HG03378 (cell line): ENCODE results near the gene C10orf95.
"Not testable (repeated sequence)": the region's sequence is repeated elsewhere in the genome, so short reads cannot be mapped to it uniquely, and the experiment has no call there.

ENCODE experiments used
- ATAC-seq: cut with Tn5 transposase; IDR thresholded peaks from one replicate; pipeline ENCODE4 v1.9.1; 2021; ENCODE audit warnings: mild to moderate bottlenecking, moderate library complexity; ENCODE audit not compliant: unreplicated experiment

Gene C10orf95, protein sequence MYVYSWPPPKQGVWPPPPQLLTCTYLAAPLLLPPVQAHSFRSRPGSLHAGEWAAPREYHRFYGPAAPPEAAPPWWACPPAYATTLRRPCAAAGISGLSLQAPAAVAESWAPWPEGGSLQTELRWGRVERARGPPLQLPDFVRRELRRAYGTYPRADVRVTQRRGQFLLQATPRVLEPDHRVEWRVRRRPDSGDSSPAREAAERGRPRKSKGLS

DNA sequence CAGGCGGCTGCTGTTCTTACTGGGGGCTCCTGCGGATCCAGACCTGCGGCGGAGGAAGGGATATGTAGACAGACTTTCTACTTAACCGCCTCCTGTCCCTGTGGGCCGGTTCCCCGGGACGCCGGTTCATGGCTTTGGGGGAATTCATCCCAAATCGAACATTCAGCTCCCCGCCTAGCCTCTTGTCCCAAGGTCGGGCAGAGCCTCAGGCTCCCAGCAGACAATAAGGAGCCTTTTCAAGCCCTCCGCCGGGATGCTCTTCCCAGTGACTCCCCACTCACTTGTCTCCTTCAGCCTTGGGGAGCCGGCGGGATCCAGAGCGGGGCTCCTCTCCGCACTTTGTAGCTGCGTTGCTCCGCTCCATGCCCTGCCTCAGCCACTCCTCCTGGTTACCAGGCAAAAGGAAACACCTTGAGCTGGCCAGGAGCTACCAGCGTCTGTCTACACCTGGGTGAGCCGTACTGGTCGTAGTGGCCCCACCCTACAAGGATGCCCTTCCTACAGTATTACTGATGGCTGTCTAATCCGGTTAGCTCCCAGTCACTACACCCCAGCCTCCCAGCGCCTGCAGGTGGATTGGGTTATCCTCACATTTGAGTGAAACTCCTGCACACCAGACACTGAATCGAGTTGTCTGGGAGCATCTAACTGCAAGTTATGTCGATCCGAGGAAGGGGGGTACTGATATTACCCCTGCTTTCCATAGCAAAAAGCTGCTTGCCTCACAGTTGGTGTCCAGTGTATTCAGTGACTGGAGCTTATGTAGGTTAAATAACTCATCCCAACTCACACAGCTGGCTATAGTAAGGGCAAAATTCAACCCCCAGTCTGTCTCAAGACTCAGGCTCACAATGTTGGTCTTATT is at the start of gene C10orf95:
TSS of gene C10orf95 (minus strand) at position 439 of the 865 bp plus-strand sequence. CDS start 450 bp downstream, outside the sequence.
- peak; percentile 6 for ATAC-seq

DNA sequence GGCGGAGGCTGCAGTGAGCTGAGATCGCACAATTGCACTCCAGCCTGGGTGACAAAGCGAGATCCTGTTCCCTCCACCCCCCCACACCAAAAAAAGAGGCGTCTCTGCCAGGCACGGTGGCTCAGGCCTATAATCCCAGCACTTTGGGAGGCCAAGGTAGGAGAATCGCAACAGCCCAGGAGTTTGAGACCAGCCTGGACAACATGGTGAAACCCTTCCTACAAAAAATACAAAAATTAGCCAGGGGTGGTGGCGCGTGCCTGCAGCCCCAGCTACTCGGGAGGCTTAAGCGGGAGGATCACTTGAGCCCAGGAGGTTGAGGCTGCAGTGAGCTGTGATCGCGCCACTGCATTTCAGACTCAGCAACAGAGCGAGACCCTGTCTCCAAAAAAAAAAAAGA is 49.3 kb upstream of the C10orf95 start:
- not testable (repeated sequence) for ATAC-seq

DNA sequence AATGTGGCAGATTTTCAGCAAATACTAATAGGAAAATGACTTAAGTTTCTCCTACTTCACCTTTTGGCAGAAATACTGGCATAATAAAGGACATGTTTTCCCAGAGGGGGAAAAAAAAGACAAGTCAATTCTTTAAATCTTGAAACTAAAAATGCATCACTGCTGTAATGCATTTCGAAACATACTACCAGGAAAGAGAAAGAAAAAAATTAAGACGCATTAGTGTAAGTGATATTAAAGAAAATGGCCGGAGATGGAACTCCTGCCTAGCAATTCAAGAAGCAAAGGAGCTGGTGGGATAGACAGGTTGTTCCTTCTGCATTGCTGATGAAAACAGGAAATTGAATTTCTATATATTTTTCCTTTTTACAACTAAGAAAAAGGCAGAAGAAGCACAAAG is 48.0 kb upstream of the C10orf95 start:
- no peak for ATAC-seq

DNA sequence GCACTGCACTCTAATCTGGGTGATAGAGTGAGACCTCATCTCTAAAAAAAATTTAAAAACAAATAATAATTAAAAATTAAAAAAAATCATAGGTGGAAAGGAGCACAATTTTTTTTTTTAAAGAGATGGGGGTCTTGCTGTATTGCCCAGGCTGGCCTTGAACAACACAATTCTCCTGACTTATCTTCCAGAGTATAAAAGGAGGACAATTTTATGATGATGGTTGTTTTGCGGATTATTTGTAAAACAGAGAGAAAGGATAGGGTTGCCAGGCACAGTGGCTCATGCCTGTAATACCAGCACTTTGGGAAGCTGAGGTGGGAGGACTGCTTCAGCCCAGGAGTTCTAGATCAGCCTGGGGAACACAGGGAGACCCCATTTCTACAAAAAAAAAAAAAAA is 46.2 kb upstream of the C10orf95 start:
- no peak for ATAC-seq

DNA sequence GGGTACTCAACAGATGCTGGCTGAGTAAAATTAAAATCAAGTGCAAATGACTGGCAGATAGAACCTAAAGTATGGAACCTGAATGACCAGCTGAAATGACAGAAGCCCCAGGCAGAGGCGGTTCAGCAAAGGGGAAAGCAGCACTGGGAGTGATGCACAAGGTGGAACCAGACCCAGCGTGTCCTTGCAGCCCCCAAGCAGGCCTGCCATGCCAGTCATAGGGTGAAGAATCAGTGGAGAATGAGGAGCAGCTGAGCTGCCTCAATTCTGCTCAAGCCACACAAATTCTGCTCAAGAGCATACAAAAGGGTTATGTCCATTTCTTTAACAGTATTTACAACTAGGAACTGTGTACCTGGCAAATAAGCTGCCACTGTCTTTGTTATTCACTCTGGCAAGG is 42.4 kb upstream of the C10orf95 start:
- no peak for ATAC-seq

DNA sequence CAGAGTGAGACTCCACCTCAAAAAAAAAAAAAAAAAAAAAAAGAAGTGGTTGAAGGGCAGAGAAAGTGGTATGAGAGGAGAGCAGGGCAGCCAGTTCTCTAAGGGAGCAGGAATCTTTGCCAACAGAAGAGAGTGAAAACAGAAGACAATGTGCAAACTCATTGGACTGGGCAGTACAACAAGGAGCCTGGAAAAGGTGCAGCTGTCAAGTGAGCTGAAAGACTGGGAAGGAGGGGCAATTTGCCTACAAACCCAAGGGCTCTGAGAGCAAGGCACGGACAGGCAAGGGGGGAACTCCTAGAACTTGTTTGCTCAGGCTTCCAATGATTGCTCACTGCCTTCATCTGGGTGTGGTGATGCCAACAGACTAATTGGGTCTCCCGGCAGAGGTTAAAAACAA is 41.6 kb upstream of the C10orf95 start:
- ATAC-seq = no peak

DNA sequence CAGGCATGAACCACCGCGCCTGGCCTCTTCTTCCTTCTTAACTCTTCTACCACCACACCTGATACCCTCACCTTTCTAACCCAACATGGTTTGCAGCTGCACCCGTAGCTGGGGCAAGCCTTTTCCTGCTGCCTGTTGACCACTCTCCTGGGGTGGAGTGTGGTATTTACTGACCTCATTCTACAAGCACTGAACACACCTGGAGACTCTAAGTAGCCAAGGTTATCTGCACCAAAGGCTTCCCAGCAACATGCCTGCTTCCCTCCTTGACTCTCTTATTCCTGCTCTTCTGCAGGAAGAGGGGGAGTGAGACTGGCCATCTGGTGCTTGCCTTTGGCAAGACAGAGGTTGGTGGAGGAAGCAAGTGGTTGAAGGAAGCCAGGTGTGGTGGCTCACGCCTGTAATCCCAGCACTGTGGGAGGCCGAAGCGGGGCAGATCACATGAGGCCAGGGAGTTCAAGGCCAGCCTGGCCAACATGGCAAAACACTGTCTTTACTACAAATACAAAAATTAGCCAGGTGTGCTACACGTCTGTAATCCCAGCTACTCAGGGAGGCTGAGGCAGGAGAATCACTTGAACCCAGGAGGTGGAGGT is 41.1 kb upstream of the C10orf95 start:
- ATAC-seq = no peak

DNA sequence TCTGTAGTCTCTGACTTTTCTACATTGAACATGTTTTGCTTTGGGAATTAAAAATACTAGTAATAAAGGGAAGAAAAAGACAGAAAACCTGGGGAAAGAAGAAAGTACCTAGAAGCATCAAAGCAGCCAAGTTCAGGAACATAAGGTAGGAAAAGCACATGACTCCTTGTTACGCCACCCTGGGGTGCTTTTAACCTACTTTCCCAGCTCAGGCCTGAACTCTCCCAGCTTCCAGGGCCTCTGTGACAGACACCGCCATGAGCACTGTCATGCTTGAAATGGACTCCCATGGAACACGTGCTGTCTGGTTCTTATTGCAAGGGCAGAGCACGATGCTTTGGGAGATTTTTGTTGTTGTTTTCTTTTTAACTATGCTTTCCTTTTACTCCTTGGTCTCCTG is 39.8 kb upstream of the C10orf95 start:
- ATAC-seq = no peak

DNA sequence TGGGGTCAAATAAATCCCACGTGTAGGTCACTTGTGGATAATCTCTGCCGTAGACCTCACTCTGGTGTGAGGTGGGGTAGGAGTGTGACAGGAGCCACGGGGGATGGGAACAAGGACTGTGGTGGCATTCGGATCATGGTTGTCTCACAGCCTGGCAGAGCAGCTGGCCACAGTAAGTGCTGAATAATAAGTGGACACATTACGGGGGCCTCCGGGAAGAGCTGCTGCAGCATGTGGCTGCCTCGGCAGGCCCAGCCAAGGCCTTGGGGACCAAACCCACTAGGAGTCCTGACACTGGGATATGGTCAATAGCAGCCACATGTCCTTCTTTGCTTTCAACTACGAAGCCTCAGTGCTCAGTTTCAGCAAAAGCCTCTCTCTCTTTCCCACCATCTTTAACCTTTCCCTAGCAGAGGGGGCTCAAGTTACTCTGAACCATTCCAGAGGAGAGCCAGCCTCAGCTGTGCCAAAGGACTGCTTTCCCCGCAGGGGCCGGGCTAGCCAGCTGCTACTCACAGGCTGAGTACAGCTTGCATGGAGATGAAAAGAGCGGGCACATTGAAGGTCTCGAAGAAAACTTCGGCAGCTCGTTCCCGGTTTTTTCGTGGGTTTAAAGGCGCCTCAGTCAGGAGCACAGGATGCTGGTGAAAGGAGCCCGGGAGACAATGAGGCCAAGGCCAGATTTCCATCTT is 33.9 kb upstream of the C10orf95 start:
- no peak for ATAC-seq

DNA sequence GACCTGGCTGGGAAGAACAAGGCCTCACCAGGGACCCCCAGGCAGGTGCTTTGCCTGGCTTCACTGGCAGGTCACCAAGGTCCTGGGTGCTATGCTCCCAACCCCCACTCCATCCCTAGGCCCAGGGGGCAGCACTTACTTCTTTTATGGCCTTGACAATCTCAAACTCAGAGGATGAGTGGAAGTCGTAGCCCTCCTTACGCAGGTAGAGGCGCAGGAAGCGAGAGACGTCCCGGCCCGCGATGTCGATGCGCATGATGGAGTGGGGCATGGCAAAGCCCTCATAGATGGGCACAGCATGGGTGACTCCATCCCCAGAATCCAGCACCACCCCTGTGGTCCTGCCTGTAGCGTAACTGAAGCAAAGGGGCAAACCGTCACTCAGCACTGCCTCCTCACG is 32.7 kb upstream of the C10orf95 start:
- ATAC-seq = no peak

DNA sequence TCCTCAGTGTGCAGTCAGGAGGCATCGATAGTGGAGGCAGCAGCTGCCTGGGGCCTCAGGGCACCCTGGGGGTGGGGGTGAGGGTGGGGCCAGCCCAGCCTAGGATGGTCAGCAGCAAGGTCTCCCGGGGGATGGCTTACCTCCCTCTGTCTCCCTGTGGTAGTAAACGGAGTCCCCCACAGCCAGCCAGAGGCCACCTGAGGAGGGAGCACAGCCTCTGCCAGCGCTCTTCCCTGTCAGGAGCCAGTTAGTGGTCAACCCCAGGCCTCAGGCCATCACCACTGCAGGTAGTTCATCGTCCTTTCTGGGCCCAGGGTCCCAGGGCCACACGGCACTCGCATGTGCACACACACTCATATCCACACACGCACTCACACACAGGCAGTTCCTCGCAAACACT is 29.1 kb upstream of the C10orf95 start:
- no peak for ATAC-seq

DNA sequence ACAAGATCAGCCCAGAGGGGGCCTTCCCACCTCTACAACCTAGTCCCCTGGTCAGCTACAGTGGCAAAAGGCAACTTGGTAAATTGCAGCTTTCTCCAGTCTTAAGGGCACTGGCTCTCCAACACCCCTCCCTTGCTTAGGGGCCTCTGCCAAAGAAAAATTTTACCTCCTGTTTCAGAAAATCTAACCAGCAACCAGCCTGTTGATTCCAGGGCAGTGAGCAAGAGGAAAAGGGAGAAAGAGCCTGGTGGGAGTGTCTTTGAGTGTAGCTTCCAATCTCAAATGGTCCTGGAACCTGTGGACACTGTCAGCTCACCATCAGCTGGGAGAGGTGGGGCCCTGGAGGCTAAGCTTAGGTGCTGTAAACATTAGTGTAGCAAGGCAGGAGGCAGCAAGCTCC is 28.3 kb upstream of the C10orf95 start:
- ATAC-seq = no peak

DNA sequence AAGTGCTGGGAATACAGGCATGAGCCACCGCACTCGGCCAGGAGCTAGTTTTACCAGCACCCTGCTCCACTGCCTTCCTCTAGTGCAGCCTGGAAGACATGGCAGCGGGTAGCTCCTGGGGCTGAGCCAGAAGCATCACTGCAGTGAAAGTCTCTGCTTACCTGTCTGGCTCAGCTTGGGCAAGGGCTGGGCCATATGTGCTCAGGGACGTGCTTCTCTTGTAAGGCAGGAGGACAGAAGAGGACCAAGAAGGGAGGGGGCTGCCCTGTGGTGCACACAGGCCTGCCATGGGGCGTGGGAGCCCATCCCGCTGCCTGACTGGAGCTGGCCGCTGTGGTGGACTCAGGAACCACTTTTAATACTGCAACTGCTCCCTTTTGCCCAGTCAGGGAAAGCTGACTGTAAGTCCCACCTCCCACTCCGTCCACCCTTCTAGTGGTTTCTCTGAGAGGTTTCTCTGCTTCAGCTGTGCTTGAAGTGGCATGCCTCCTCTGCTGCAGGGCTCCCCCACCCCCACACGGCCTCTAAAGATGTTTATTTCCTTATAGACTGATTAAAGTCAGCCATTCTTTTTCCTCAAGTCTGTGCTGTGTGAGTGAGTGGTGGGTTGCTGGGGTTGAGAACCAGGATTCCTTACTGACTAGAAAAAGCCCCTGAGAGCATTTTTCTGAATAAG is 25.3 kb upstream of the C10orf95 start:
- ATAC-seq = no peak

DNA sequence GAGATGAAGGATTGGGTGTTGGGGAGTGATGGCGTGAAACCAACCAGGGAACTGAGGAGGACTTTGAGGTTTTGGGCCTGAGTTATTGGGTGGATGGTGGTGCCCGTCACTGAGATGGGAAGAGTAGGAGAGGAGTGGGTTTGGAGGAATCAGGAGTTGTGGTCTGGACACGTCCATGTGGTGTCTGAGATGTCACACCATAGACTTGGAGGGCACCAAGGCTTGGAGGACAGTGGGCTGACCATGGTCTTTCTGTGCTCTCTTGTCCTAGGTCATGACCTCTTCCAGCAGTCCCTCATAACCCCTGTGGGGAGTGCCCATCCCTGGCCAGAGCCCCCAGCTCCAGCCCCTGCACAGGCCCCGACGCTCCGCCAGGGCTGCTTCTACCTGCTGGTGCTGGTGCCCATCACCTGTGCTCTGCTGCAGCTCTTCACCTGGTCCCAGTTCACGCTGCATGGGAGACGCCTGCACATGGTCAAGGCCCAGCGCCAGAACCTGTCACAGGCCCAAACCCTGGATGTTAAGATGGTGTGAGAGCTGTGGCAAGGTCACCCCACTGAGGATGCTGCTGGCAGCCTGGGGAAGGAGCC is 24.2 kb upstream of the C10orf95 start:
- ATAC-seq = no peak

DNA sequence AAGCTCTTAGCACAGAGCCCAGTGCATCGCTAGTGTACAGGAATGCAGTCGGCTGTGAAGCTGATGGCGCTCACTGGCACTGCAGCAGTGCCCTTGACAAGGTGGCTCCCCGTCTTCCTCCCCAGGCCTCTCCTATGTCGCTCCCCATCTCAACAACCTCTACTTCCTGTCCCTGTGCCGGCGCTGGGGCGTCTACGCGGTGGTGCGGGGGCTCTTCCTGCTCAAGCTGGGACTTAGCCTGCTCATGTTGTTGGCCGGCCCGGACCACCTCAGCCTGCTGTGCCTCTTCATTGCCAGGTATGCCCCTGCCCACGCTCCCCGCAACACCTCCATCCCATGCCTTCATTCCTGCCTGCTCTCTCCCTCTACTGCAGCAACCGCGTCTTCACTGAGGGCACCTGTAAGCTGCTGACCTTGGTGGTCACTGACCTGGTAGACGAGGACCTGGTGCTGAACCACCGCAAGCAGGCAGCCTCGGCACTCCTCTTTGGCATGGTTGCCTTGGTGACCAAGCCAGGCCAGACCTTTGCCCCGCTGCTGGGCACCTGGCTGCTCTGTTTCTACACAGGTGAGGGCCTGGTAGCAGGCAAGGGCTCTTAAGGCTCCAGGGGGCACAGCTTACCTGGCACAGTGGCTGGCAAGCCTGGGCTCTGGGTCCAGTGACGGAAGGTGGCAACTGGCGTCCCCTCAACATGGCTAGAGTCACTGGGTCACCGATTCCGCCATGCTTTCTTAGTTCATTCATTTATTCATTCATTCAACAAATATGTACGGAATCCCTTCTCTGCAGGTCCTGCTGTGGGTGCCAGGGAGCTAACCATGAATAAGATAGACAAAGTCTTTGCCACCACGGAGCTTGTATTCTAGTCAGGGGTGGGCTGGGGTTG is 22.3 kb upstream of the C10orf95 start:
- no peak for ATAC-seq

DNA sequence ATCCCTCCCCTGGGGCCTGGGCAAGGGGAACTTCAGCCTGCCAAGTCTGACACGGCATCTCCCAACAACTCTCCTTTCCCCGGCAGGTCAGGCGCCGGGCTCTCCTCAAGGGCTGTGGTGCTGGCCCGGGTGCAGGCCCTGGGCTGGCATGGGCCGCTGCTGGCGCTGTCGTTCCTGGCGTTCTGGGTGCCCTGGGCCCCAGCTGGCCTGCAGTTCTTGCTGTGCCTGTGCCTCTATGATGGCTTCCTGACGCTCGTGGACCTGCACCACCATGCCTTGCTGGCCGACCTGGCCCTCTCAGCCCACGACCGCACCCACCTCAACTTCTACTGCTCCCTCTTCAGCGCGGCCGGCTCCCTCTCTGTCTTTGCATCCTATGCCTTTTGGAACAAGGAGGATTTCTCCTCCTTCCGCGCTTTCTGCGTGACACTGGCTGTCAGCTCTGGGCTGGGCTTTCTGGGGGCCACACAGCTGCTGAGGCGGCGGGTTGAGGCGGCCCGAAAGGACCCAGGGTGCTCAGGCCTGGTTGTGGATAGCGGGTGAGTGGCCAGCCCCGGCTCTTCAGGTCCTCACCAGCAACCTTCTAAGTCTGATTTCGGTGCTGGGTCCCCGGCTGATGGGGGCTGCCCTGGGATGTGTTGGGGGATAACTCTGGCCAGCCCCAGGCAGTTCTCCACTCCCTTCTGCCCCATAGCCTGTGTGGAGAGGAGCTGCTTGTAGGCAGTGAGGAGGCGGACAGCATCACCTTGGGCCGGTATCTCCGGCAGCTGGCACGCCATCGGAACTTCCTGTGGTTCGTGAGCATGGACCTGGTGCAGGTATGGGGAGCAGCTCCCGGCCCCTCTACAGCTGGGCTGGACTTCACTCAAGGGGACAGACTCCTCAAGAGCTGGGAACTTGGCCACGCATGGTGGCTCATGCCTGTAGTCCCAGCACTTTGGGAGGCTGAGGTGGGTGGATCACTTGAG is 19.5 kb upstream of the C10orf95 start:
- no peak for ATAC-seq

DNA sequence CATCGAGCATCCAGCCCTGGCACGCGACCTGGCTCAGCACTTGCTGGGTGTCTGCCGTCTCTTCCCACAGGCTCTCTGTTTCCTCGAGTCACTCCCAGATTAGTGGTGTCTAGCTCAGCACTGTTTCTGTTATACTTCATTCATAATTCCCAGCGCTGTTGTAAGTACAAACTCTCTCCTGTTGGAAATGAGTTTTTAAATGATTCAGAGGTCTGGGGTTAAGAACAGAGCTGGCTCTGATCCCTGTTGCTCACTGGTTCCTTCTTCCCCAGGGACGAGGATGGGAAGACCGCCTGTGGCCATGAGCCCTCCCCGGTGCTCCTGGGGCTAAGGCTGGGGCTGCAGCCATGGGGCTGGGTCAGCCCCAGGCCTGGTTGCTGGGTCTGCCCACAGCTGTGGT is 17.3 kb upstream of the C10orf95 start:
- ATAC-seq = no peak

DNA sequence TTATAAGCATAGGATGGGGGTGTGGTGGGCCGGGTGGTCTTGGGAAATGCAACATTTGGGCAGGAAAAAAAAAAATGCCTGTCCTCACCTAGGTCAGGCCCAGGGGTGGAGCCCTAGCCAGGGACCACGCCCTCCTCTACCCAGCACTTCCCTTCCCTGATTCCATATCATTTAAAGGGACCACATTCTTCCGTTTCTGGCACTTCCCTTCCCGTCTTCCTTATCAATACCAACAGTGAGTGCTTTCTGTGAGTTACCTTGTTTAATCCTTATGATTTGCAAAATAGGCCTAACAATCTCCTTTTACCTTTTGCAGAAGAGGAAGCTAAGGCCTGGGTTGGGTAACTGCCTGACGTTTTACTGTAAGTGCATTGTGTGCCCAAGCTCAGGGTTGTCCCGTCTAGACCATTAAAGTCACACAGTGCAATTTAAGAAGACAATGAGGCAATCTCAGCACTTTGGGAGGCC is 16.7 kb upstream of the C10orf95 start:
- ATAC-seq = no peak
